T-helper 1 cell (primary cell): ENCODE results near the gene OSCP1.

Source experiments
- DNase-seq, 5 donors: peaks; one replicate each; pipeline ENCODE4 v3.0.0-alpha.2; 2012 to 2020

Gene OSCP1

GRCh38 chr1:36380782-36381181 lies 69.5 kb downstream of the OSCP1 start:
- no peak for DNase-seq

GRCh38 chr1:36380143-36380619 lies 70.1 kb downstream of the OSCP1 start:
- no peak for DNase-seq

- peak in 1 of 5 donors; percentile 50 for DNase-seq
These were observed 72.3 kb downstream of the OSCP1 start for GRCh38 chr1:36377791-36378492.

- DNase-seq = no peak
These were observed 77.6 kb downstream of the OSCP1 start for GRCh38 chr1:36372617-36373016.

- peak; percentile 55 to 85 (median 69) for DNase-seq
These were observed 81.0 kb downstream of the OSCP1 start for GRCh38 chr1:36369061-36369861.
